Superior temporal gyrus (tissue), 1 donor: Measurements from ENCODE around the gene YKT6.
"Not testable (repeated sequence)": the region's sequence is repeated elsewhere in the genome, so short reads cannot be mapped to it uniquely, and the experiment has no call there.

Experiments
- DNase-seq: peaks from one replicate; pipeline ENCODE4 v3.0.0-alpha.2; 2016; ENCODE audit errors: extremely low spot score

The YKT6 gene

GRCh38 chr7:44172352-44172751 is 28.4 kb upstream of the YKT6 start:
- no peak for DNase-seq

- no peak for DNase-seq
These were observed 27.9 kb upstream of the YKT6 start for GRCh38 chr7:44172803-44173424.

GRCh38 chr7:44173911-44174693 is 26.7 kb upstream of the YKT6 start:
- DNase-seq = no peak

GRCh38 chr7:44174694-44174948 is 26.2 kb upstream of the YKT6 start:
- DNase-seq = not testable (repeated sequence)

- no peak for DNase-seq
These were observed 25.0 kb upstream of the YKT6 start for GRCh38 chr7:44175730-44176129.

- DNase-seq = no peak
These were observed 24.3 kb upstream of the YKT6 start for GRCh38 chr7:44176486-44176885.

- DNase-seq = no peak
These were observed 23.1 kb upstream of the YKT6 start for GRCh38 chr7:44177570-44178131.

GRCh38 chr7:44180631-44181030 is 20.1 kb upstream of the YKT6 start:
- DNase-seq = no peak

GRCh38 chr7:44182827-44183226 is 18.0 kb upstream of the YKT6 start:
- DNase-seq = no peak

- no peak for DNase-seq
These were observed 17.4 kb upstream of the YKT6 start for GRCh38 chr7:44183386-44183785.

GRCh38 chr7:44184206-44184872 is 16.4 kb upstream of the YKT6 start:
- DNase-seq = no peak

GRCh38 chr7:44184873-44185446 is 15.8 kb upstream of the YKT6 start:
- no peak for DNase-seq

- DNase-seq = no peak
These were observed 15.0 kb upstream of the YKT6 start for GRCh38 chr7:44185729-44186128.

- no peak for DNase-seq
These were observed 14.0 kb upstream of the YKT6 start for GRCh38 chr7:44186736-44187135.

- no peak for DNase-seq
These were observed 13.0 kb upstream of the YKT6 start for GRCh38 chr7:44187636-44188416.

- DNase-seq = no peak
These were observed 12.1 kb upstream of the YKT6 start for GRCh38 chr7:44188480-44189225.

GRCh38 chr7:44189286-44189992 is 11.3 kb upstream of the YKT6 start, which contains the start of gene GCK:
Gene GCK (minus strand): TSS chr7:44189439. CDS start chr7:44188953, 486 bp downstream.
- no peak for DNase-seq

GRCh38 chr7:44189993-44190872 is 10.5 kb upstream of the YKT6 start:
- DNase-seq = no peak

GRCh38 chr7:44191171-44191570 is 9.6 kb upstream of the YKT6 start:
- no peak for DNase-seq
